ENCODE results near the gene DIAPH2. TPM values are rescaled to one million over a fixed set of nuclear protein-coding genes. Genes with fewer than 3 reads are reported as not detected.

DIAPH2 gene
- total RNA-seq, 1 donor from 2014 or later: 12.3 TPM

GRCh38 chrX:97016106-97016505 is 331.5 kb downstream of the DIAPH2 start:
- TF ChIP-seq CTCF (IDR thresholded peaks at IDR 0.05; ENCODE audit: insufficient read depth, low read length, poor library complexity, severe bottlenecking): no peak
- H3K36me3 ChIP-seq (ENCODE audit: control insufficient read depth, insufficient read depth, low read length): no peaks in the 10 kb centered on the region
- H3K4me3 ChIP-seq (ENCODE audit: low read depth, low read length): no peak overlapping the region
- no peak for DNase-seq (ENCODE audit: low read depth)
- H3K27me3 ChIP-seq (ENCODE audit: control insufficient read depth, insufficient read depth, low read length): no peaks in the 10 kb centered on the region

- H3K4me3 ChIP-seq (ENCODE audit: low read depth, low read length): no peak overlapping the region
- no peaks in the 10 kb centered on the region for H3K36me3 ChIP-seq (ENCODE audit: control insufficient read depth, insufficient read depth, low read length)
- no peak for TF ChIP-seq CTCF (IDR thresholded peaks at IDR 0.05; ENCODE audit: insufficient read depth, low read length, poor library complexity, severe bottlenecking)
- no peak for DNase-seq (ENCODE audit: low read depth)
- H3K27me3 ChIP-seq (ENCODE audit: control insufficient read depth, insufficient read depth, low read length): no peaks in the 10 kb centered on the region
Observed at GRCh38 chrX:97021680-97022079, 337.0 kb downstream of the DIAPH2 start.

- no peak for TF ChIP-seq CTCF (IDR thresholded peaks at IDR 0.05; ENCODE audit: insufficient read depth, low read length, poor library complexity, severe bottlenecking)
- DNase-seq (ENCODE audit: low read depth): no peak
- H3K4me3 ChIP-seq (ENCODE audit: low read depth, low read length): no peak overlapping the region
- H3K36me3 ChIP-seq (ENCODE audit: control insufficient read depth, insufficient read depth, low read length): no peaks in the 10 kb centered on the region
- no peaks in the 10 kb centered on the region for H3K27me3 ChIP-seq (ENCODE audit: control insufficient read depth, insufficient read depth, low read length)
Observed at GRCh38 chrX:97026406-97026805, 341.8 kb downstream of the DIAPH2 start.

GRCh38 chrX:97027384-97027922 is 342.8 kb downstream of the DIAPH2 start:
- no peak for TF ChIP-seq CTCF (IDR thresholded peaks at IDR 0.05; ENCODE audit: insufficient read depth, low read length, poor library complexity, severe bottlenecking)
- H3K27me3 ChIP-seq (ENCODE audit: control insufficient read depth, insufficient read depth, low read length): no peaks in the 10 kb centered on the region
- no peak for DNase-seq (ENCODE audit: low read depth)
- no peak overlapping the region for H3K4me3 ChIP-seq (ENCODE audit: low read depth, low read length)
- H3K36me3 ChIP-seq (ENCODE audit: control insufficient read depth, insufficient read depth, low read length): no peaks in the 10 kb centered on the region

- Histone ChIP-seq H3K27me3 (ENCODE audit: control insufficient read depth, insufficient read depth, low read length) (no peaks in the 10 kb centered on the region), H3K36me3 (ENCODE audit: control insufficient read depth, insufficient read depth, low read length) (no peaks in the 10 kb centered on the region), H3K4me3 (ENCODE audit: low read depth, low read length) (no peak overlapping the region)
- no peak for TF ChIP-seq CTCF (IDR thresholded peaks at IDR 0.05; ENCODE audit: insufficient read depth, low read length, poor library complexity, severe bottlenecking)
- DNase-seq (ENCODE audit: low read depth): no peak
Observed at GRCh38 chrX:97030463-97030862, 345.8 kb downstream of the DIAPH2 start.

- H3K4me3 ChIP-seq (ENCODE audit: low read depth, low read length): no peak overlapping the region
- DNase-seq (ENCODE audit: low read depth): no peak
- H3K36me3 ChIP-seq (ENCODE audit: control insufficient read depth, insufficient read depth, low read length): no peaks in the 10 kb centered on the region
- TF ChIP-seq CTCF (IDR thresholded peaks at IDR 0.05; ENCODE audit: insufficient read depth, low read length, poor library complexity, severe bottlenecking): no peak
- H3K27me3 ChIP-seq (ENCODE audit: control insufficient read depth, insufficient read depth, low read length): no peaks in the 10 kb centered on the region
Observed at GRCh38 chrX:97030947-97031346, 346.3 kb downstream of the DIAPH2 start.
